HFFc6 (cell line): Measurements from ENCODE around the gene KATNAL1. TPM values are rescaled to one million over a fixed set of nuclear protein-coding genes. Genes with fewer than 3 reads are reported as not detected.

Experiments used
- DNase-seq: peaks from one replicate; pipeline ENCODE4 v3.0.0-alpha.2; 2018
- H3K27ac Mint-ChIP-seq: 2 replicates; pipeline ENCODE4 v1.8.0; 2020; ENCODE audit warnings: mild to moderate bottlenecking, mixed read lengths
- H3K27me3 Mint-ChIP-seq: 2 replicates; pipeline ENCODE4 v1.8.0; 2021; ENCODE audit warnings: mild to moderate bottlenecking, moderate library complexity, mixed read lengths; ENCODE audit not compliant: insufficient read depth
- H3K36me3 Mint-ChIP-seq: 2 replicates; pipeline ENCODE4 v1.8.0; 2021; ENCODE audit warnings: low read depth, mixed read lengths
- H3K4me1 Mint-ChIP-seq: 2 replicates; pipeline ENCODE4 v1.8.0; 2020; ENCODE audit warnings: low read depth, mixed read lengths
- H3K4me3 Mint-ChIP-seq: 2 replicates; pipeline ENCODE4 v1.8.0; 2020; ENCODE audit warnings: mild to moderate bottlenecking, moderate library complexity, mixed read lengths
- H3K9me3 Mint-ChIP-seq: 2 replicates; pipeline ENCODE4 v1.8.0; 2020; ENCODE audit warnings: mild to moderate bottlenecking, mixed read lengths
- CTCF ChIP-seq: fragments of 200-600 bp; sonication (generic); IDR thresholded peaks from 2 replicates; pipeline ENCODE4 v1.5.0; 2021; ENCODE audit warnings: antibody characterized with exemption, mild to moderate bottlenecking
- long read RNA-seq: library from polyadenylated mRNA; unstranded; transcript quantifications from one replicate; pipeline ENCODE4 v2.0.0, GENCODE V29; 2019
- total RNA-seq, 6 experiments: library from RNA; stranded (reverse); fragmentation: NEBNext Ultra II Directional; extraction: Animal tissue kit (Norgen Biotek cat#: 25700); gene quantifications; 2 replicates in 1 of 6; 3 replicates in 5 of 6; pipeline ENCODE4 v1.2.3, GENCODE V29; 2021

The KATNAL1 gene
- 10 to 100 TPM; 48.2 to 71.4 (median 61.2) TPM for total RNA-seq
- long read RNA-seq, full-length matches to known transcripts: 11 of 26 reads
- long read RNA-seq, partial matches to known transcripts: 4 of 26 reads
- long read RNA-seq, other reads (novel, unspliced or antisense): 11 of 26 reads

- DNase-seq: peak; percentile 64
- Mint-ChIP-seq H3K4me1 (peaks cover 58% of the 10 kb centered on the region), H3K36me3 (peaks cover 12% of the 10 kb centered on the region), H3K27ac (peak within 1 kb of the TSS; percentile 84), H3K9me3 (no peaks in the 10 kb centered on the region), H3K27me3 (peaks cover 1% of the 10 kb centered on the region; the same call in 1 of the 2 replicates), H3K4me3 (peak within 1 kb of the TSS; percentile 92)
- TF ChIP-seq CTCF: no peak
These were observed at the start of gene KATNAL1 for GRCh38 chr13:30307194-30307970. Gene KATNAL1 (minus strand): TSS chr13:30307551. CDS start chr13:30283777, 23,774 bp downstream.

GRCh38 chr13:30355839-30356238 is 48.5 kb upstream of the KATNAL1 start:
- no peak for TF ChIP-seq CTCF
- no peak overlapping the region for H3K27ac Mint-ChIP-seq

GRCh38 chr13:30355384-30355699 is 48.0 kb upstream of the KATNAL1 start:
- peaks cover 5% of the 10 kb centered on the region; the same call in 1 of the 2 replicates for H3K4me1 Mint-ChIP-seq
- no peak overlapping the region for H3K4me3 Mint-ChIP-seq
- H3K27ac Mint-ChIP-seq: no peak overlapping the region

More at GRCh38 chr13:30355839-30356238, 48.5 kb upstream of the KATNAL1 start:
- Mint-ChIP-seq H3K4me1 (peaks cover 5% of the 10 kb centered on the region; the same call in 1 of the 2 replicates), H3K9me3 (peaks cover 14% of the 10 kb centered on the region), H3K27me3 (peaks cover 1% of the 10 kb centered on the region; the same call in 1 of the 2 replicates), H3K36me3 (peaks cover 6% of the 10 kb centered on the region; the same call in 1 of the 2 replicates), H3K4me3 (no peak overlapping the region)
- no peak for DNase-seq

GRCh38 chr13:30354493-30355383 is 47.4 kb upstream of the KATNAL1 start:
- H3K36me3 Mint-ChIP-seq: peaks cover 6% of the 10 kb centered on the region; the same call in 1 of the 2 replicates
- DNase-seq: no peak
- peaks cover 5% of the 10 kb centered on the region; the same call in 1 of the 2 replicates for H3K4me1 Mint-ChIP-seq
- no peak overlapping the region for H3K4me3 Mint-ChIP-seq
- H3K27ac Mint-ChIP-seq: no peak overlapping the region
- H3K27me3 Mint-ChIP-seq: peaks cover 1% of the 10 kb centered on the region; the same call in 1 of the 2 replicates
- H3K9me3 Mint-ChIP-seq: peaks cover 14% of the 10 kb centered on the region
- TF ChIP-seq CTCF: no peak

More at GRCh38 chr13:30355384-30355699, 48.0 kb upstream of the KATNAL1 start:
- Mint-ChIP-seq H3K9me3 (peaks cover 14% of the 10 kb centered on the region), H3K36me3 (peaks cover 6% of the 10 kb centered on the region; the same call in 1 of the 2 replicates), H3K27me3 (peaks cover 1% of the 10 kb centered on the region; the same call in 1 of the 2 replicates)
- TF ChIP-seq CTCF: peak; percentile 27; the same call in 1 of the 2 replicates
- DNase-seq: no peak
